ENCODE data around the gene DSCAML1. TPM values are rescaled to one million over a fixed set of nuclear protein-coding genes. Genes with fewer than 3 reads are reported as not detected.

Gene DSCAML1
- total and polyA plus RNA-seq, 9 of the 15 experiments (the other 6 are each of a cell fraction or from before 2014, with no cell fraction given) = not detected

GRCh38 chr11:117809236-117810055 is 12.4 kb upstream of the DSCAML1 start (continued):
- TF ChIP-seq MCM7 (IDR thresholded peaks at IDR 0.05) (peak in 1 of 2 experiments; percentile 86; a peak in 1 of 4 replicates), SRSF9 (IDR thresholded peaks at IDR 0.05; ENCODE audit: borderline replicate concordance, low read depth, low read length) (no peak), NELFE (IDR thresholded peaks at IDR 0.05; ENCODE audit: insufficient read depth, insufficient read length) (no peak), ZNF175 (CRISPR knock-in tag; IDR thresholded peaks at IDR 0.05; ENCODE audit: low read depth) (no peak), ZSCAN29 (IDR thresholded peaks at IDR 0.05) (no peak), PTTG1 (tag; IDR thresholded peaks at IDR 0.05; ENCODE audit: low read depth) (no peak), HNRNPK (IDR thresholded peaks at IDR 0.05; ENCODE audit: low read depth, low read length, poor library complexity, severe bottlenecking) (no peak), FOXA1 (IDR thresholded peaks at IDR 0.05; ENCODE audit: borderline replicate concordance) (no peak), SLC30A9 (CRISPR knock-in tag; IDR thresholded peaks at IDR 0.05) (no peak), ATF3 (IDR thresholded peaks at IDR 0.05) (no peak), ATF3 (CRISPR knock-in tag; conservative IDR thresholded peaks at IDR 0.05) (no peak), NR2C1 (IDR thresholded peaks at IDR 0.05) (no peak), NR2C1 (tag; IDR thresholded peaks at IDR 0.05) (no peak), RBM34 (IDR thresholded peaks at IDR 0.05; ENCODE audit: borderline replicate concordance, insufficient read depth, low read length) (no peak), ZBTB7A (IDR thresholded peaks at IDR 0.05; ENCODE audit: borderline replicate concordance, control insufficient read depth, low read depth, low read length) (no peak), SRSF1 (IDR thresholded peaks at IDR 0.05; ENCODE audit: low read depth, low read length) (no peak), ERF (CRISPR knock-in tag; IDR thresholded peaks at IDR 0.05) (no peak), JUND (IDR thresholded peaks at IDR 0.05; ENCODE audit: borderline replicate concordance, low read depth, low read length) (0 out of 2 replicates have a peak, but pooled peaks have one; percentile 2), JUND (tag; IDR thresholded peaks at IDR 0.05; ENCODE audit: borderline replicate concordance, low read depth, low read length) (no peak)
- TF ChIP-seq, protein P1, sequence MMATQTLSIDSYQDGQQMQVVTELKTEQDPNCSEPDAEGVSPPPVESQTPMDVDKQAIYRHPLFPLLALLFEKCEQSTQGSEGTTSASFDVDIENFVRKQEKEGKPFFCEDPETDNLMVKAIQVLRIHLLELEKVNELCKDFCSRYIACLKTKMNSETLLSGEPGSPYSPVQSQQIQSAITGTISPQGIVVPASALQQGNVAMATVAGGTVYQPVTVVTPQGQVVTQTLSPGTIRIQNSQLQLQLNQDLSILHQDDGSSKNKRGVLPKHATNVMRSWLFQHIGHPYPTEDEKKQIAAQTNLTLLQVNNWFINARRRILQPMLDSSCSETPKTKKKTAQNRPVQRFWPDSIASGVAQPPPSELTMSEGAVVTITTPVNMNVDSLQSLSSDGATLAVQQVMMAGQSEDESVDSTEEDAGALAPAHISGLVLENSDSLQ (IDR thresholded peaks at IDR 0.05) = no peak
- TF ChIP-seq, protein P2, sequence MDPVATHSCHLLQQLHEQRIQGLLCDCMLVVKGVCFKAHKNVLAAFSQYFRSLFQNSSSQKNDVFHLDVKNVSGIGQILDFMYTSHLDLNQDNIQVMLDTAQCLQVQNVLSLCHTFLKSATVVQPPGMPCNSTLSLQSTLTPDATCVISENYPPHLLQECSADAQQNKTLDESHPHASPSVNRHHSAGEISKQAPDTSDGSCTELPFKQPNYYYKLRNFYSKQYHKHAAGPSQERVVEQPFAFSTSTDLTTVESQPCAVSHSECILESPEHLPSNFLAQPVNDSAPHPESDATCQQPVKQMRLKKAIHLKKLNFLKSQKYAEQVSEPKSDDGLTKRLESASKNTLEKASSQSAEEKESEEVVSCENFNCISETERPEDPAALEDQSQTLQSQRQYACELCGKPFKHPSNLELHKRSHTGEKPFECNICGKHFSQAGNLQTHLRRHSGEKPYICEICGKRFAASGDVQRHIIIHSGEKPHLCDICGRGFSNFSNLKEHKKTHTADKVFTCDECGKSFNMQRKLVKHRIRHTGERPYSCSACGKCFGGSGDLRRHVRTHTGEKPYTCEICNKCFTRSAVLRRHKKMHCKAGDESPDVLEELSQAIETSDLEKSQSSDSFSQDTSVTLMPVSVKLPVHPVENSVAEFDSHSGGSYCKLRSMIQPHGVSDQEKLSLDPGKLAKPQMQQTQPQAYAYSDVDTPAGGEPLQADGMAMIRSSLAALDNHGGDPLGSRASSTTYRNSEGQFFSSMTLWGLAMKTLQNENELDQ (CRISPR knock-in tag; IDR thresholded peaks at IDR 0.05; ENCODE audit: borderline replicate concordance) = no peak
- TF ChIP-seq, protein P3, sequence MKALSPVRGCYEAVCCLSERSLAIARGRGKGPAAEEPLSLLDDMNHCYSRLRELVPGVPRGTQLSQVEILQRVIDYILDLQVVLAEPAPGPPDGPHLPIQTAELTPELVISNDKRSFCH (CRISPR knock-in tag; IDR thresholded peaks at IDR 0.05) = no peak
- TF ChIP-seq, protein P3 (tag; IDR thresholded peaks at IDR 0.05) = no peak

Data from K562 (cell line).